RWPE2 (cell line): Measurements from ENCODE around the gene VPS45.

Experiments
- ATAC-seq: fragments of 200-7000 bp; cut with Tn5 transposase; 3 replicates; pipeline ENCODE4 v1.9.1; 2021; ENCODE audit warnings: low read depth
- DNase-seq: peaks from one replicate; pipeline ENCODE4 v3.0.0-alpha.2; 2020; ENCODE audit warnings: low spot score
- H3K27ac ChIP-seq: fragments of 450-650 bp; 2 replicates; pipeline ENCODE4 v1.5.1; 2017; ENCODE audit warnings: mild to moderate bottlenecking; ENCODE audit not compliant: poor library complexity, severe bottlenecking
- H3K27me3 ChIP-seq: fragments of 250-450 bp; sonication (Bioruptor Pico); 2 replicates; pipeline ENCODE4 v1.5.1; 2021; ENCODE audit warnings: mild to moderate bottlenecking, moderate library complexity; ENCODE audit not compliant: insufficient read depth, poor library complexity, severe bottlenecking
- H3K36me3 ChIP-seq: fragments of 250-450 bp; sonication (Bioruptor Pico); 2 replicates; pipeline ENCODE4 v1.5.1; 2020; ENCODE audit warnings: low read depth, mild to moderate bottlenecking, moderate library complexity
- H3K4me1 ChIP-seq: fragments of 250-450 bp; sonication (Bioruptor Pico); 2 replicates; pipeline ENCODE4 v1.5.1; 2021; ENCODE audit warnings: mild to moderate bottlenecking, moderate library complexity; ENCODE audit not compliant: insufficient read depth, poor library complexity, severe bottlenecking
- H3K4me3 ChIP-seq: fragments of 250-450 bp; sonication (Bioruptor Pico); 2 replicates; pipeline ENCODE4 v1.5.1; 2021; ENCODE audit warnings: mild to moderate bottlenecking, moderate library complexity; ENCODE audit not compliant: severe bottlenecking
- H3K9me3 ChIP-seq: fragments of 250-450 bp; sonication (Bioruptor Pico); 2 replicates; pipeline ENCODE4 v1.5.1; 2021; ENCODE audit warnings: mild to moderate bottlenecking, moderate library complexity; ENCODE audit not compliant: severe bottlenecking
- TF ChIP-seq, protein P1 (sequence below): fragments of 450-650 bp; IDR thresholded peaks from one replicate; pipeline ENCODE4 v1.5.1; 2017; ENCODE audit warnings: mild to moderate bottlenecking, moderate library complexity; ENCODE audit not compliant: poor library complexity, severe bottlenecking

VPS45 gene

DNA sequence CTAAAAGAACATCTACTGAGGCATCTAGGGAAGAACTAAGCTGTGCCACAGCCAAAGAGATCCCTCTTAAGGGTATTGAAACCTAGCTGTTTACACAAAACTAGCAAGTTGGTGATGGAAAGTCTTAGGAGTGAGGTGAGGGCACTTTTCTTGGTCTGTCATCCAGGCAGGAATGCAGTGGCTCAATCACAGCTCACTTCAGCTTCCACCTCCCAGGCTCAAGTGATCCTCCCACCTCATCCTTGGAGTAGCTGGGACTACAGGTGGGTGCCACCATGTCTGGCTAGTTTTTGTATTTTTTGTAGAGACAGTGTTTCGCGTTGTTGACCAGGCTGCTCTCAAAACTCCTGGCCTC lies 84.6 kb downstream of the VPS45 start:
- H3K9me3 ChIP-seq = no peaks in the 10 kb centered on the region
- H3K36me3 ChIP-seq = no peaks in the 10 kb centered on the region
- H3K4me1 ChIP-seq = no peaks in the 10 kb centered on the region
- ATAC-seq (no peak), DNase-seq (no peak)
- no peak overlapping the region for H3K27ac ChIP-seq
- H3K27me3 ChIP-seq = no peaks in the 10 kb centered on the region
- TF ChIP-seq, protein P1, sequence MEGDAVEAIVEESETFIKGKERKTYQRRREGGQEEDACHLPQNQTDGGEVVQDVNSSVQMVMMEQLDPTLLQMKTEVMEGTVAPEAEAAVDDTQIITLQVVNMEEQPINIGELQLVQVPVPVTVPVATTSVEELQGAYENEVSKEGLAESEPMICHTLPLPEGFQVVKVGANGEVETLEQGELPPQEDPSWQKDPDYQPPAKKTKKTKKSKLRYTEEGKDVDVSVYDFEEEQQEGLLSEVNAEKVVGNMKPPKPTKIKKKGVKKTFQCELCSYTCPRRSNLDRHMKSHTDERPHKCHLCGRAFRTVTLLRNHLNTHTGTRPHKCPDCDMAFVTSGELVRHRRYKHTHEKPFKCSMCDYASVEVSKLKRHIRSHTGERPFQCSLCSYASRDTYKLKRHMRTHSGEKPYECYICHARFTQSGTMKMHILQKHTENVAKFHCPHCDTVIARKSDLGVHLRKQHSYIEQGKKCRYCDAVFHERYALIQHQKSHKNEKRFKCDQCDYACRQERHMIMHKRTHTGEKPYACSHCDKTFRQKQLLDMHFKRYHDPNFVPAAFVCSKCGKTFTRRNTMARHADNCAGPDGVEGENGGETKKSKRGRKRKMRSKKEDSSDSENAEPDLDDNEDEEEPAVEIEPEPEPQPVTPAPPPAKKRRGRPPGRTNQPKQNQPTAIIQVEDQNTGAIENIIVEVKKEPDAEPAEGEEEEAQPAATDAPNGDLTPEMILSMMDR = no peak
- no peak overlapping the region for H3K4me3 ChIP-seq

DNA sequence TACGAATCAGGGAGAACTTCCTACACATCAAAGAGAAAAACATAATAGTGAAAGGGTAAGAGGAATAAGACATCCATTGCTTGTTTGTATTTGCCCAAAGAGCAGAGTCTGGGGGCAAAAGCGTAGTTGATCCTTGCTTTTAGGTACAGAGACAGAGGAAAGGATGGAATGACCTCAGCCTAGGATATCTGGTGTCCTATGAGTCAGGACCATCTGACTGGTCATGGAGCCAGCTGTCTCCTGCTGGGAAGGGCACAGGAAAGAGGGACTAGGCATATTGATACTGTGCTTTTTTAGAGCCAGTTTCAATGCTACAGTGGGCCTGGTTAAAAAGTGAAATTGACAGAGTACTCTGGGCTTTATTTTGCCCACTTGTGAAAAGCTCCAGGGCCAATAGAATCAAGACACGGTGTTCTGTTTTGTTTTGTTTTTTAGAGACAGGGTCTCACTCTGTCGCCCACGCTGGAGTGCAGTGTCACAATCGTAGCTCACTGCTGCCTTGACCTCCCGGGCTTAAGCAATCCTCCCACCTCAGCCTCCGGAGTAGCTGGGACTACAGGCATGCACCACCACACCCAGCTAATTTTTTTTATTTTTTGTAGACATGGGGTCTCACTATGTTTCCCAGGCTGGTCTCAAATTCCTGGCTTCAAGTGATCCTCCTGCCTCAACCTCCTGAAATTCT lies 85.3 kb downstream of the VPS45 start:
- DNase-seq (no peak), ATAC-seq (no peak)
- H3K27me3 ChIP-seq = no peaks in the 10 kb centered on the region
- H3K27ac ChIP-seq = no peak overlapping the region
- H3K4me3 ChIP-seq = no peak overlapping the region
- no peaks in the 10 kb centered on the region for H3K4me1 ChIP-seq
- TF ChIP-seq, protein P1 = no peak
- no peaks in the 10 kb centered on the region for H3K9me3 ChIP-seq
- no peaks in the 10 kb centered on the region for H3K36me3 ChIP-seq

DNA sequence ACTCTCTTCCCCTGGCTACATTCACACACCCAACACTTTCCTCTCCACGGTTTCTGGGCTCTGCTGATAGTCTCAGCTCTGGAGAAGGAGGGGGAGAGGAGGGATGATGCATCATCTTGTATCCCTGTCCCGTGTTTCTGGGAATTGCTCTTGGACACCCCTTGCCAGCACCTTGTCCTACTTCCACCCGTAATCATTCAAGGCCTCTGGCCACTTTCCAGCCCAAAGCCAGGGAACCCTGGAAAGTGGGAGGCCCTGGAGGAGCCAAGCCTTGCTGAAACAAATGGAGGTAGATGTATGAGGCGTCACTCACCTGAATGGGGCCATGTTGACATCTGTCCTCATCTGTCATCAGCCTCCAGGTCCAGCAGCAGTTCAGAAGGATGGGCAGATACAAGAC lies 86.6 kb downstream of the VPS45 start:
- H3K27me3 ChIP-seq = no peaks in the 10 kb centered on the region
- H3K9me3 ChIP-seq = no peaks in the 10 kb centered on the region
- H3K27ac ChIP-seq = no peak overlapping the region
- no peaks in the 10 kb centered on the region for H3K36me3 ChIP-seq
- ATAC-seq (no peak), DNase-seq (no peak)
- no peaks in the 10 kb centered on the region for H3K4me1 ChIP-seq
- TF ChIP-seq, protein P1 = no peak
- H3K4me3 ChIP-seq = no peak overlapping the region

DNA sequence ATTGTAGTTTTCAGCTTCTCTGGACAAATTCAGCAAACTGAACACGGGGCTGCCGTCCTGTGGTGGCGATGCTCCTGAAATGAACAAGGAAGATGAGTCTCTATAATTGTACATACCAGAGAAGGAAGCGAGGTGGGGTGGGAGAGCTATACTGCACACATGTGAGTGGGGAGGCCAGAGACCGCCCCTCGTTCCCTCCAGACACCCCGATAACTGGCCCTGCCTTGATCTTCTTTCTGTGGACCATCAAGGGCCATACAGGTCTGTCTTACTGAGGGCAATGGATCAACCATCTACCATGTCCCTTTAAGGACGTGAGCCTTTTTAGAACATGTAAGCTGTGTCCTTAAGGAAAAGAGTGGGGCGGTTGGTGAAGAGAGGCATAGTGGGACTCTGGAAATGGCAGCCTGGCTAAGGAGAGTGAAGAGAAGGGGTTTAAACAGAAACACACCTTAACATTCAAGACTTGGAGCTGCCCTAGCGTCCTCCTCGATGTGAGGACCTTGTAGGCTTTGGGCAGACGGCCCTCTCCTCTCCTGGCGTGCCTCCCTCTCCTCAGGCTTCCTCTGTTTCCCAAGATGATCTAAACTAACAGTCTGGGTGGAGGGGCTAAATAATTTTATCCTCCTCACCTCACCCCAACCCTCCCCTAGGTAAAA lies 88.0 kb downstream of the VPS45 start:
- TF ChIP-seq, protein P1 = no peak
- DNase-seq = no peak
- H3K27me3 ChIP-seq = no peaks in the 10 kb centered on the region
- no peaks in the 10 kb centered on the region for H3K4me1 ChIP-seq
- ATAC-seq = no peak
- no peaks in the 10 kb centered on the region for H3K36me3 ChIP-seq
- no peak overlapping the region for H3K27ac ChIP-seq
- no peak overlapping the region for H3K4me3 ChIP-seq
- no peaks in the 10 kb centered on the region for H3K9me3 ChIP-seq

DNA sequence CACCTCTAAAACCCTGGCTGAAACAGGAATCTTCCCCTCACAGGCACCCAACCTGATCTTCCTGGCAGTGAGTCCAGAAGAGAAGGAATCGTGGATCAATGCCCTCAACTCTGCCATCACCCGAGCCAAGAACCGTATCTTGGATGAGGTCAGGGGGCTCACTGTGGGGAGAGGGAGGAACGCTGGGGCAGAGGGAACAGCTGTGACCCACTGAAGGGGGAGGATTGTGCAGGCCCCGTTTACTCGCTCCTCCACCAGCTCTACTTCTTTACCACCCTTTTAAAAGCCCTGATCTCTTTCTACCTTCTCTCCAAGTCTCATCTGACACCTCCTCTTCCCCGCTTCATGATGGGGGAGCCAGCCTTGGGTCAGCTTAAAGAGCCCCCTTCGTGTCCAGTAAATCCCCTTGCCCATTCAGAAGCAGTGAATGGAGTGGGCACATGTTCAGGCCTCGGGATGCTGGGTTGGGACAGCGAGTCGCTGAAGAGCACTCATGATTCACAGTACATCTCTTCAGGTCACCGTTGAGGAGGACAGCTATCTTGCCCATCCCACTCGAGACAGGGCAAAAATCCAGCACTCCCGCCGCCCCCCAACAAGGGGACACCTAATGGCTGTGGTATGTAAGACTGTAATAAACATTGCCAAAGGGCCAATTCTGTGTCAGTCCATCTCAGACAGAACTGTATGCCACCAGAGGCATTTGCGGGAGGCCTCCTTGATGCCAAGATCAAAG lies 89.5 kb downstream of the VPS45 start:
- DNase-seq = no peak
- Histone ChIP-seq H3K27ac (no peak overlapping the region), H3K4me1 (no peaks in the 10 kb centered on the region), H3K9me3 (no peaks in the 10 kb centered on the region), H3K4me3 (no peak overlapping the region), H3K27me3 (no peaks in the 10 kb centered on the region), H3K36me3 (no peaks in the 10 kb centered on the region)
- TF ChIP-seq, protein P1 = no peak
- no peak for ATAC-seq
